Stimulated activated CD4-positive, alpha-beta T cell treated with anti-CD3 and anti-CD28 coated beads, Interleukin-1b, Interleukin-23, amount 100 ng/mL, for 24 hours (primary cell): Measurements from ENCODE around the gene TBC1D30.
A peak's percentile ranks its signal among the peaks of the same experiment; 100 is the strongest.
"Not testable (repeated sequence)": the region's sequence is repeated elsewhere in the genome, so short reads cannot be mapped to it uniquely, and the experiment has no call there.

Experiments used
- DNase-seq, 4 experiments: peaks; one replicate each; pipeline ENCODE4 v3.0.0-alpha.2; 2020; ENCODE audit warnings: low read depth in 4 of 4, low spot score in 1 of 4

Gene TBC1D30

GRCh38 chr12:64806173-64806572 lies 18.3 kb upstream of the TBC1D30 start:
- no peak for DNase-seq

GRCh38 chr12:64806593-64807460 lies 17.6 kb upstream of the TBC1D30 start:
- DNase-seq: no peak

- no peak for DNase-seq
Measured at GRCh38 chr12:64808110-64808509, 16.3 kb upstream of the TBC1D30 start.

- DNase-seq: no peak
Measured at GRCh38 chr12:64810831-64811230, 13.6 kb upstream of the TBC1D30 start.

GRCh38 chr12:64813723-64814122 lies 10.7 kb upstream of the TBC1D30 start:
- no peak for DNase-seq

GRCh38 chr12:64814432-64814831 lies 10.0 kb upstream of the TBC1D30 start:
- DNase-seq: no peak

- DNase-seq: no peak
Measured at GRCh38 chr12:64819816-64820402, 4.5 kb upstream of the TBC1D30 start.

- no peak for DNase-seq
Measured at GRCh38 chr12:64820593-64820992, 3.9 kb upstream of the TBC1D30 start.

- DNase-seq: no peak
Measured at GRCh38 chr12:64821116-64821630, 3.3 kb upstream of the TBC1D30 start.

GRCh38 chr12:64824130-64824499 lies 332 bp upstream of the TBC1D30 start:
- DNase-seq: no peak

- no peak for DNase-seq
Measured at GRCh38 chr12:64825143-64826021, 935 bp downstream of the TBC1D30 start.

- DNase-seq: peak; percentile 7 to 29 (median 22)
Measured at GRCh38 chr12:64826234-64826633, 1.8 kb downstream of the TBC1D30 start.

- no peak for DNase-seq
Measured at GRCh38 chr12:64828713-64829112, 4.3 kb downstream of the TBC1D30 start.

- DNase-seq: no peak
Measured at GRCh38 chr12:64833928-64834327, 9.5 kb downstream of the TBC1D30 start.

GRCh38 chr12:64835901-64836300 lies 11.5 kb downstream of the TBC1D30 start:
- DNase-seq: no peak

- DNase-seq: no peak
Measured at GRCh38 chr12:64836856-64837255, 12.4 kb downstream of the TBC1D30 start.

GRCh38 chr12:64837427-64837826 lies 13.0 kb downstream of the TBC1D30 start:
- no peak for DNase-seq

- no peak for DNase-seq
Measured at GRCh38 chr12:64840119-64840518, 15.7 kb downstream of the TBC1D30 start.

GRCh38 chr12:64840949-64841717 lies 16.7 kb downstream of the TBC1D30 start:
- DNase-seq: no peak

GRCh38 chr12:64848409-64848808 lies 24.0 kb downstream of the TBC1D30 start:
- DNase-seq: not testable (repeated sequence)
